ENCODE data around the gene CHRNA3.

The CHRNA3 gene

GRCh38 chr15:78605680-78606079, 15.1 kb downstream of the CHRNA3 start:
- no peak for TF ChIP-seq CTCF (IDR thresholded peaks at IDR 0.05; ENCODE audit: low read depth, low read length)
- H3K4me3 ChIP-seq (replicated peaks in 1 of 2; ENCODE audit: low read depth in 2 of 2, low read length in 2 of 2), result no peak overlapping the region
- DNase-seq (ENCODE audit: low read depth in 2 of 2), result no peak

- DNase-seq (ENCODE audit: low read depth in 2 of 2), result no peak
- no peak for TF ChIP-seq CTCF (IDR thresholded peaks at IDR 0.05; ENCODE audit: low read depth, low read length)
- H3K4me3 ChIP-seq (replicated peaks in 1 of 2; ENCODE audit: low read depth in 2 of 2, low read length in 2 of 2), result no peak overlapping the region
These were observed 15.6 kb downstream of the CHRNA3 start for GRCh38 chr15:78605201-78605600.

- H3K4me3 ChIP-seq (replicated peaks in 1 of 2; ENCODE audit: low read depth in 2 of 2, low read length in 2 of 2), result no peak overlapping the region
- no peak for DNase-seq (ENCODE audit: low read depth in 2 of 2)
- TF ChIP-seq CTCF (IDR thresholded peaks at IDR 0.05; ENCODE audit: low read depth, low read length), result no peak
These were observed 16.4 kb downstream of the CHRNA3 start for GRCh38 chr15:78604420-78604819.

- H3K4me3 ChIP-seq (replicated peaks in 1 of 2; ENCODE audit: low read depth in 2 of 2, low read length in 2 of 2), result no peak overlapping the region
- DNase-seq (ENCODE audit: low read depth in 2 of 2), result no peak
- no peak for TF ChIP-seq CTCF (IDR thresholded peaks at IDR 0.05; ENCODE audit: low read depth, low read length)
These were observed 17.3 kb downstream of the CHRNA3 start for GRCh38 chr15:78603467-78603866.

- no peak for DNase-seq (ENCODE audit: low read depth in 2 of 2)
- TF ChIP-seq CTCF (IDR thresholded peaks at IDR 0.05; ENCODE audit: low read depth, low read length), result no peak
- no peak overlapping the region for H3K4me3 ChIP-seq (replicated peaks in 1 of 2; ENCODE audit: low read depth in 2 of 2, low read length in 2 of 2)
These were observed 21.6 kb downstream of the CHRNA3 start for GRCh38 chr15:78599189-78599588.

GRCh38 chr15:78598348-78598747, 22.4 kb downstream of the CHRNA3 start:
- H3K4me3 ChIP-seq (replicated peaks in 1 of 2; ENCODE audit: low read depth in 2 of 2, low read length in 2 of 2), result no peak overlapping the region
- no peak for TF ChIP-seq CTCF (IDR thresholded peaks at IDR 0.05; ENCODE audit: low read depth, low read length)
- DNase-seq (ENCODE audit: low read depth in 2 of 2), result no peak

- no peak overlapping the region for H3K4me3 ChIP-seq (replicated peaks in 1 of 2; ENCODE audit: low read depth in 2 of 2, low read length in 2 of 2)
- no peak for TF ChIP-seq CTCF (IDR thresholded peaks at IDR 0.05; ENCODE audit: low read depth, low read length)
- no peak for DNase-seq (ENCODE audit: low read depth in 2 of 2)
These were observed 23.2 kb downstream of the CHRNA3 start for GRCh38 chr15:78597583-78597982.

Data from cardiac fibroblast (primary cell).